Ammon's horn (tissue), 1 donor: ENCODE results near the gene JOSD1.
A peak's percentile ranks its signal among the peaks of the same experiment; 100 is the strongest.

Source experiments
- DNase-seq: peaks from one replicate; pipeline ENCODE4 v3.0.0-alpha.2; 2016; ENCODE audit warnings: low spot score

Gene JOSD1

DNA sequence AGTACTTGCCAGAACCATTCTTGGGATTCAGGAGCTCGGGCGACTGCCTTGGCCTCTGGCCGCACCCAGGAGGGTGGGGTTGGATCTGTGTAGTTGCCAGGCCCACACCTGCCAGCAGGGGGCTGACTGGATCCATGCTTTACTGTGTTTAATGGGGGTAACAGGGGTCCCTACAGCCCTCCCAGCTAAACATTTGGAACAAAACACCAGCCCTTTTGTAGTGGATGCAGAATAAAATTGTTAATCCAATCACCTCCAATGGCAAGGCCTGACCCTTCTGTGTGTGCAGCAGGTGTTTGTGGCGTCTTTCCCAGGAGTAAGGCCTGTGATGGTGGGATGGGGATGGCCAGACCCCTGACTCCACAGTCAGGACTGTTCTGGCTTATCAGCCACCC, 32.6 kb upstream of the JOSD1 start:
- DNase-seq, result peak; percentile 68

GRCh38 chr22:38732251-38732815, 31.6 kb upstream of the JOSD1 start:
- DNase-seq, result peak; percentile 50

DNA sequence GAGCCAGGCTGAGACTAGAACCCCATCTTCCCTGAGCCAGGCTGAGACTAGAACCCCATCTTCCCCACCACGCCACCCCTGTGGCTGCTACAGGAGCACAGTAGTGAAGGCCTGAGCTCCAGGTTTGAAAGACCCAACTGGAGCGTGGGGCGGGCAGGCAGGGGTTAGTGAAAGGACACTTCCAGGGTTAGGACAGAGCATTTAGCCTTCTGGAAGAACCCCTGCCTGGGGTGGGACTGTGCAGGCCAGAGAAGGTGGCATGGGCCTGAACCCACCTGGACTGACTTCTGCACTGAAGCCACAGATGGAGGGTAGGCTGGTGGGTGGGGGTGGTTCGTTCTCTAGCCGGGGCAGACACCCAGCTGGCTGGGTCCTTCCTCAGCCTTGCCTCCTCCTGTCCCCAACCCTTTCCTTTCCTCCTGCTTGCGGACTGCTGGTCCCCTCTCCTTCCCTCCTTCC, 31.0 kb upstream of the JOSD1 start:
- no peak for DNase-seq

- DNase-seq, result no peak
Measured at GRCh38 chr22:38730411-38730871, 29.7 kb upstream of the JOSD1 start.

DNA sequence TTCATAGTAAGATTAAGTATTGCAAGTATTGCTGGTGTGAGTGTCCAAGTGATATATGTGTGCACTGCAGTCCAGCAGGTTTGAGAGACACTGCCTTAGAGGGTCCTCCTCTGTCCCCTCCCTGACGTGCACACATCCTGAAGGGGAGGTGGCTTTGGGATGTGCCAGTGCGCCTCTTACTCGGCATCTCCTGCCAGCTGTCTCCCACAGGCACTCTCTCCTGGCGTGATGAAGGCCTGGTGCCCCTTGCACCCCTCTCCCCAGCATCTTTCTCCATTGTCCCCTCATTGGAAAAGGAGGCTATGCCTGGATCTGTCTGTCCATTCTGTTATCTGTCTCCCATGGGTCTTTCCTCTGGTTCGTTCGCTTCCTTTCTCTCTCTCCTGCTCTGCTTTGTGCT, 29.2 kb upstream of the JOSD1 start:
- DNase-seq, result no peak

- DNase-seq, result no peak
Measured at GRCh38 chr22:38728871-38729796, 28.4 kb upstream of the JOSD1 start.

DNA sequence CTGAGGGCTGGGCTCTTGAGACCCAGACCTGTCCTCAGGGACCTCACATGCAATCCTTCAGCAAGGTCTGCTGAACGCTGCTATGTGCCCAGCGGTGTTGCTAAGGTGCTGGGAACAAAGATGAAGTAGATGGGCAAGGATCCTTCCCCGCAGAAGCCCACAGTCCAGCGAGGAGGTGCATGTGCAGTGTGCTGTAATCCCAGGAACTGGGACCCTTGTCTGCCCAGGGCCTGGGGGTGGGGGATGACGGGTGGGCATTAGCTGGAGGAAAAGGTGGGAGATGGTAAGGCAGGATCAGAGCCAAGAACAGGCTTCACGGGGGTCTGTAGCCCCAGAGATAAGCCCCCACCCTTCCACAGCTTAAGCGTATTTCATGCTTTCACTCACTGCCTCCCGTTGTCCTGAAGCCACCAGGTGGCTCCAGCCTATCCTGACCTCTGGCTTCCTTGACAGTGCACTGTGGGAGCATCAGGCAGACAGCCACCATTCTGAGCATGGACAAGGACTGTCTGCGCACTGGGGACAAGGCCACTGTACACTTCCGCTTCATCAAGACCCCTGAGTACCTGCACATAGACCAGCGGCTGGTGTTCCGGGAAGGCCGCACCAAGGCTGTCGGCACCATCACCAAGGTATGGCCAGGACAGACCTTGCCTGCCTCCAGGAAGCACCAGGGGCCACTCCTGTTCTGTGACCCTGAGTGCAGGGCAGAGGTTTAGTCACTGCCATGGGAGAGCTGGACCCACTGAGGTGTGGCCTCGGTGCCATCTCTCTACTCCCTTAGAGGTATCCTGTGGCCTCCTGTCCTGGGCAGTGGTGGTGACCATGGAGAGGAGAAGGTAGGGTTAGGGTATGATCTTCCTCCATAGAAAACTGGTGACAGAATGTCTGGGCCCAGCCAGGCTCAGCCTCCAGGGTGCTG, 27.0 kb upstream of the JOSD1 start:
- no peak for DNase-seq

- DNase-seq, result no peak
Measured at GRCh38 chr22:38727123-38727522, 26.4 kb upstream of the JOSD1 start.

DNA sequence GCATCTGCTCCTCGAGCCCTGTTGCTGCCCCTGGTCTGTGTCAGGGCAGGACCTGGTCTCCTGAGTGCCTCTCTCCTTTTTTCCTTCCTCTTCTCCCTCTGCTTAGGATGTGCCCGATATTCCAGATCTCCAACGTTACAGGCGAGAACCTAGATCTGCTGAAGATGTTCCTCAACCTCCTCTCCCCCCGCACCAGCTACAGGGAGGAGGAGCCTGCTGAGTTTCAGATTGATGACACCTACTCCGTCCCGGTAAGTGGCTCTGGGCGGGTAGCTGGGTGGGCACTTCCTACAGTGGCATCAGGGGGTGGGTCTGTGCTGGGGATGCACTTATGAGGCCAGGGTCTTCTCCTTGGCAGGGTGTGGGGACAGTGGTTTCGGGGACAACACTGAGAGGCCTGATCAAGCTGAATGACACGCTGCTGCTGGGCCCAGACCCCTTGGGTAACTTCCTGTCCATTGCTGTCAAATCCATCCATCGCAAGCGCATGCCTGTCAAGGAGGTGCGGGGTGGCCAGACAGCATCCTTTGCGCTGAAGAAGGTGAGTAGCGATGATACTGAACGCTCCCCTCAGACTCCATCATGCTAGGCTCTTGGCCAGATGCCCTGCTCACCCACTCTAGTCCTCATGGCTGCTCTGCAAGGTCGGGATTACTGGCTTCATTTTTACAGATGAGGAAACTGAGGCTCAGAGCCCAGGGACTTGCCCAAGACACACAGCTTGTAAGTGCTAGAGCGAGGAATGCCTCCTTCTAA, 25.3 kb upstream of the JOSD1 start:
- no peak for DNase-seq

- DNase-seq, result peak; percentile 85
Measured at GRCh38 chr22:38724926-38725571, 24.3 kb upstream of the JOSD1 start.

DNA sequence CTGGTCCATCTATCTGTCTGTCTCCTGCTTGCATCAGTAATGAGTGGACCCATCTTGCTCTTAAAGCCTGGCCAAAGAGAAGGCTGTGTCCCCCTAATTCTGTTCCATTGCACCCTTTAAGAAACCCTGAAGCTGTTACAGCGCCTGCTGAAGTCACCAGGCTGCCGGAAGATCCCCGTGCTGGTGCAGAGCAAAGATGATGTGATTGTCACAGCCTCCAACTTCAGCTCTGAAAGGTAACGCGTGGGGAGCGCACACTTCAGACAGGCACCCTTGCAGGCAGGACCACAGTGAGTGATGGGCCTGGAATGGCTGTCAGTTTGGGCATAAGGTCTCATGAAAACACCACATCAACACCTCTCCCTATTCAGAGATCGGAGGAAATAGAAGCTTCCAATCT, 23.4 kb upstream of the JOSD1 start:
- DNase-seq, result no peak

- DNase-seq, result no peak
Measured at GRCh38 chr22:38721551-38721950, 20.8 kb upstream of the JOSD1 start.

DNA sequence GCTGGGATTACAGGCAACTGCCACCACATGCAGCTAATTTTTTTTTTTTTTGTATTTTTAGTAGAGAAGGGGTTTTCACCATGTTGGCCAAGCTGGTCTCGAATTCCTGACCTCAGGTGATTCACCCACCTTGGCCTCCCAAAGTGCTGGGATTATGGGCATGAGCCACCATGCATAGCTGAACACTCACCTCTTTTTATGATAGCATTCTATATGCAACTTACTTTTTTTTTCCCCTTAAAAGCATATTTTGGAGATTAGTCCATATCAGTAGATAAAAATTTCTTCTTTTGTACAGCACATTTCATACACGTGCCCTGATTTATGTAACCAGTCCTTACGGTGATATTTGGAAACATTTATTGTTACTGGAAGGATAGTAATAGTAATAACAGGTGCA, 19.6 kb upstream of the JOSD1 start:
- DNase-seq, result no peak

- no peak for DNase-seq
Measured at GRCh38 chr22:38719196-38719595, 18.5 kb upstream of the JOSD1 start.

DNA sequence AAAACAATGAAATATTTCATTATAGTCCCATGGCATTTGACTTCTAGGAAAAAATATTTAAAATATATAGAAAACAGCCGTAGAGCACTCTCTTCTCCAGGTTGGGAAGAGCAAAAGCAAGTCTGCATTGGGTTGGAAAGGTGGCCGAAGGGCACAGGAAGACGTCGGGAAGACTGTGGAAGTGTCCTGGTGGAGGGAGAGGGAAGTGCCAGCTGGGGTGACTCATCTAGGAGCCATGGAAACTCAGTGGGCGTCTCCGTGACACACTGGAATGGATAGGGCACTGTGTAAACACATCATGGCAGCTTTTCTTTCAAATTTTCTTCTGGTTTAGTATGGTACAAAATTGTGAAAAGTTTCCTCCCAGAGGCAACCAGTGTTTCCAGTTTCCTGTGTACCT, 17.7 kb upstream of the JOSD1 start:
- DNase-seq, result no peak

GRCh38 chr22:38717244-38717643, 16.5 kb upstream of the JOSD1 start:
- no peak for DNase-seq

GRCh38 chr22:38716826-38717225, 16.1 kb upstream of the JOSD1 start:
- no peak for DNase-seq

DNA sequence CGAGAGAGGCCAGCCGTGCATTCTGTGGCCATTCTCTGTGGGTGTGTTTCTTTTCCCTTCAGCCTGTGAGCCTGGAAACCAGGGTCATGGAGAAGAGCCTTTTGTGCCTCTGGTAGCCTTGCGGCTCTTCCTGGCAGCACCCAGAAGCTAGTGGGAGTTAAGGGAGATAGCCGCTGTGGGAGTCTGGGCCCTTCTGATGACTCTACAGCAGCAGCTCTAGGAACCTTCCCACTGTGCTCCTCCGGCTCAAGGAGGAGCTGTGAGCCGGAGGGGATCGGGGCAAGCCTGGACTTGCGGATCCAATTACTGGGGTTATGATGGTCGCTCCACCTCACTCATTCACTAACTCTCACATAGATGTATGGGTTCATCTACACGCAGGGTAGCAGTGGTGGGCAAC, 15.5 kb upstream of the JOSD1 start:
- no peak for DNase-seq

DNA sequence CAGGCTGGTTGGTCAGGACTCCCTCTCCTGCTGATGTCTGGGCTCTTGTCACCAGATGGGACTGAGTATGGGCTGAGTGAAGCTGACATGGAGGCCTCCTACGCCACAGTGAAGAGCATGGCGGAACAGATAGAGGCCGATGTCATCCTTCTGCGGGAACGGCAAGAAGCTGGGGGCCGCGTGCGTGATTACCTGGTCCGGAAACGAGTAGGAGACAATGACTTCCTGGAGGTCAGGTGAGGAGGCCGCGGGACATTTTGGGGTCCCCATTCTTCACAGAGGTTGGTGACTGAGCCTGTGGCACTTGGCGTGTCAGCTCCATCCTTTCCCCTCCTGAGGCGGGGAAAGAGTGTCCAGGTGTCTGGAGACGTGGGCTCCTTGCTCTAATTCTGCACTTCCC, 15.1 kb upstream of the JOSD1 start:
- DNase-seq, result no peak

DNA sequence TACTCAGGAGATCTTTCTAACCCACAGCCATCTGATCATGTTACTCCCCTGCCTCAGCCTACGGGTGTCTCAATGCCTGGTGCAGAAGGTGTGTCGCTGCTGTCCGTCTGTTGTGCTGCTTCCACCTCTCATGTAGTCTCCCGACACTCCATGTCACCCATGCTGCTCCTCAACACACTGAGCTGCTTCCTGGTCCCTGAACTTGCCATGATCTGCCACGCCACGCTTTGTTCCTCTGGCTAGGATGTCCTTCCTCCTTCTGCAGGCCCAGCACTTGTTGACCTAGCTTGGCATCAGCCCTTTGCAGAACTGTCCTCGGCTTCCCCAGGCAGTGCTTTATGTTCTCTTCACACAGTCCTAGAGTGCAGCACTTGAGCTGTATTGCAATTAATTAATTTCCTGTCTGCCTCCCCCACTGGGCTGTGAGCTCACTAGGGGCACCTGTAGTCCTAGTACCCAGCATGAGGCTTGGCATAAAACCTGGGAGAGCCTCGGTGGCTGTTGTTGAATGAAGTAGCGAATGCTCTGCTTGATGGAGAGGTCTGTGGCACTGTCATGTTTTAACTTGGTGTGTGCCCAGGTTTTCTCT, 14.5 kb upstream of the JOSD1 start:
- no peak for DNase-seq

- DNase-seq, result no peak
Measured at GRCh38 chr22:38713921-38714320, 13.2 kb upstream of the JOSD1 start.
